ENCODE measurements around the gene SLC22A2. TPM values are rescaled to one million over a fixed set of nuclear protein-coding genes. Genes with fewer than 3 reads are reported as not detected.

SLC22A2 gene
- total RNA-seq, 2 experiments from 2014 or later, result not detected

DNA sequence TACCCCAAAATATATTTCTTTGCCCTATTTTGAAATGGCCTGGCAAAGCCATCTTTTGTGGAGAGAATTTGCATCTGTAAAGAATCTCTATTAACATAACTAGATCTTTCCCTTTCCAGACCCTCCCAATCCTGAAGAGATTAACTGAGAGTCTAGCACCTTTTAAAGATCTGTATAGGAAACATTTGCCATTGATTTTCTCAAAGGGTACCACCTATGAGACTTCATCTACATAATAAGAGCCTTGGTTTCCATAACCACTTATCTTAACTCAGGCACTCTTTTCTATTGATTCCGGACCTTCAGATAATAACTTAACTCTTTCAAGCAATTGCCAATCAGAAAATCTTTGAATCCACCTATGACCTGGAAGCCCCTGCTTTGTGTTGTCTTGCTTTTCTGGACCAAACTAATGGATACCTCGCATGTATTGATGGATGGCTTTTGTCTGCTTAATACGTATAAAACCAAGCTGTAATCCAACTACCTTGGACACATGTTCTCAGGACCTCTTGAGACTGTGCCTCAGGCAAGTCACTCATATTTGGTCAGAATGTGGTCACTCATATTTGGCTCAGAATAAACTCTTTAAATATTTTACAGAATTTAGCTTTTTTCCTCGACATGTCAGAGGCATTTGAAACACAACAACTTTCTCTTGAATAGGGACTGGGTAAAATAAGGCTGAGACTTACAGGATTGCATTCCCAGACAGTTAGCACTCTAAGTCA, 31.4 kb downstream of the SLC22A2 start:
- H3K36me3 Mint-ChIP-seq, result no peaks in the 10 kb centered on the region
- H3K9me3 Mint-ChIP-seq (ENCODE audit: low read depth), result peaks cover 3% of the 10 kb centered on the region
- CTCF ChIA-PET, result no interaction called here
- H3K4me3 Mint-ChIP-seq, result no peak overlapping the region
- H3K27me3 Mint-ChIP-seq, result no peaks in the 10 kb centered on the region
- no peak overlapping the region for H3K27ac Mint-ChIP-seq
- no peak for DNase-seq
- H3K4me1 Mint-ChIP-seq, result no peaks in the 10 kb centered on the region
- no peak for ATAC-seq

DNA sequence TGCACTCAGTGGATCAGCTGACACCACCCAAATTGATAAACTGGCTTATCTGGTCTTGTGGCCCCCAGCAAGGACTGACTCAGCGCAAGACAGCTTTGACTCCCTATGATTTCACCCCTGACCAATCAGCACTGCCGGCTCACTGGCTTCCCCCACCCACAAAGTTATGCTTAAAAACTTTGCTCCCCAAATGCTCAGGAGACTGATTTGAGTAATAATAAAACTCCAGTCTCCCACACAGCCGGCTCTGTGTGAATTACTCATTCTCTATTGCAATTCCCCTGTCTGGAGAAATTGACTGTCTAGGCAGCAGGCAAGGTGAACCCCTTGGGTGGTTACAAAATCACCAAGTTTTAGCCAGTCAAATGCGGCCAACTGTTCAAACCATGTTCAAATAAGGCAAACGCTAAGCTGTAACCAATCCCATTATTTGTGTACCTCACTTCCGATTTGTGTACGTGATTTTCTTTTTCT, 32.5 kb downstream of the SLC22A2 start:
- no peaks in the 10 kb centered on the region for H3K4me1 Mint-ChIP-seq
- no peak overlapping the region for H3K4me3 Mint-ChIP-seq
- no peak overlapping the region for H3K27ac Mint-ChIP-seq
- H3K27me3 Mint-ChIP-seq, result no peaks in the 10 kb centered on the region
- no peak for ATAC-seq
- H3K36me3 Mint-ChIP-seq, result no peaks in the 10 kb centered on the region
- peaks cover 3% of the 10 kb centered on the region for H3K9me3 Mint-ChIP-seq (ENCODE audit: low read depth)
- no peak for DNase-seq
- CTCF ChIA-PET, result no interaction called here

DNA sequence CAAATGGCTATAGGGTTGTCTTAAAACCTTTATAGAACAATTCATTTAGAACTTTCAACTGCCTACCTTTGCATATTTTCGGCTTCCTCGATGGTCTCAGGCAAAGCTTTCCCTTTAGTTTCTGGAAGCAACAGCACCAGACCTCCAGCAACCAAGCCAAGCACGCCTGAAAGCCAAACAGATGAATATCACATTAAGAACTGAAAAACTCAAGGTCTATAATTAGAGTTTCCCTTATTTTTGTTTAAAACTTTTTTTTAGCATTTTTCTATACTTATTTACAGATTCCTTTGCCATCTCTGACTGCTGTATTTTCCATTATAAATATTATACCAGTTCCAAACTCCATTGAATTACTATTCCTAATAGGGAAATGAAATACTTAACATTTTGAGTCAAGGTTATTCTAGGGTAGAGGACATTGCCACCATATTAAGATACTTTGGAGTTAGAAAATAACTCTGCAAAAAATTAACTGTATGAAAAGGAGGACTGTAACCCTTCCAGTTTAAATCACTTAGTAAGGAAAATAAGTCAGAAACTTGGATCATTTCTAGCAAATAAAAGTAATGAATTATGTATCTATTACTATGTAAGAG, 33.9 kb downstream of the SLC22A2 start:
- CTCF ChIA-PET, result no interaction called here
- H3K4me1 Mint-ChIP-seq, result no peaks in the 10 kb centered on the region

DNA sequence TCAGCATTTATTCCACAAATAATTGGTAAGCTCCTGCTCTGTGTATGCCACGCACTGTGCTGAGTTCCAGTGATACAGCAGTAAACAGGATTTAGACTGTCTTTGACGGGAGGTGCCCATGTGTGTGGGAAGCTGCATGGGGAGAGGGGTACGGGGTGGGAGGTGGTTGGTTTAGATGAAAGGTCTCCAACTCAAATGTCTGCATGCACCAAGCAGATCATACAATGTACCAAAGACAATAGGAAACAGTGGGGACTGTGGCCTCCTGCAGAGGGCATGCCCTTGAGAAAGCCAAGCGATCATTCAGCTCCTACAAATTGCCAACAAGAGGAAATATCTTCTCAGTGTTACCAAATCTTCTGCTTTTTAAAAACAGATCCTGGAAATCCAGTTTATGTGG, 36.1 kb downstream of the SLC22A2 start:
- peaks cover 8% of the 10 kb centered on the region for H3K9me3 Mint-ChIP-seq (ENCODE audit: low read depth)
- H3K36me3 Mint-ChIP-seq, result no peaks in the 10 kb centered on the region
- no peak overlapping the region for H3K4me3 Mint-ChIP-seq
- H3K27ac Mint-ChIP-seq, result no peak overlapping the region
- ATAC-seq (no peak), DNase-seq (no peak)
- H3K27me3 Mint-ChIP-seq, result peaks cover 4% of the 10 kb centered on the region
- no peaks in the 10 kb centered on the region for H3K4me1 Mint-ChIP-seq
- CTCF ChIA-PET, result no interaction called here

More for the DNA sequence above, 33.9 kb downstream of the SLC22A2 start:
- H3K27me3 Mint-ChIP-seq, result no peaks in the 10 kb centered on the region
- no peak for ATAC-seq
- H3K9me3 Mint-ChIP-seq (ENCODE audit: low read depth), result peaks cover 3% of the 10 kb centered on the region
- H3K36me3 Mint-ChIP-seq, result no peaks in the 10 kb centered on the region
- DNase-seq, result no peak
- H3K27ac Mint-ChIP-seq, result no peak overlapping the region
- no peak overlapping the region for H3K4me3 Mint-ChIP-seq

DNA sequence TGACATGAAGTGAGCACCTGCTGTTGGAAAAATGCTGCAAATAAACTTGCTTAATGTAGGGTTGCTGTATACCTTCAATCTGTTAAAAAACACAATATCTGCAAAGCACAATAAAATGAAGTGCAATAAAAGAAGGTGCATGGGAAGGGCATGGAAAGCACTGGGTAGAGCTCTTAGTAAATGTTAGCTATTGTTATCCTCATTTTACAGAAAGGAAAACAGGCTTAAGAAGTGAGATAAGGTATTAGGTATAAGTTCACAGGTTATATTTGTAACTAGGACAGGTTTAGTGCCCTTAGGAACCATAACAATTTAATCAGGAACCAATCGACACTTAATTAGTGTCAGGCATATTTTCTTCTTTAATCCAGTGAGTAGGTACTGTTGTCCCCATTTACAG, 36.7 kb downstream of the SLC22A2 start:
- H3K4me1 Mint-ChIP-seq, result no peaks in the 10 kb centered on the region
- H3K27ac Mint-ChIP-seq, result no peak overlapping the region
- ATAC-seq, result no peak
- peaks cover 8% of the 10 kb centered on the region for H3K9me3 Mint-ChIP-seq (ENCODE audit: low read depth)
- CTCF ChIA-PET, result interaction anchor here (1.1 kb wide), 1 partner anchor 212 kb away, joined by 3 read pairs; no protein-coding TSS in a partner anchor
- DNase-seq, result no peak
- peaks cover 4% of the 10 kb centered on the region for H3K27me3 Mint-ChIP-seq
- no peaks in the 10 kb centered on the region for H3K36me3 Mint-ChIP-seq
- H3K4me3 Mint-ChIP-seq, result no peak overlapping the region

DNA sequence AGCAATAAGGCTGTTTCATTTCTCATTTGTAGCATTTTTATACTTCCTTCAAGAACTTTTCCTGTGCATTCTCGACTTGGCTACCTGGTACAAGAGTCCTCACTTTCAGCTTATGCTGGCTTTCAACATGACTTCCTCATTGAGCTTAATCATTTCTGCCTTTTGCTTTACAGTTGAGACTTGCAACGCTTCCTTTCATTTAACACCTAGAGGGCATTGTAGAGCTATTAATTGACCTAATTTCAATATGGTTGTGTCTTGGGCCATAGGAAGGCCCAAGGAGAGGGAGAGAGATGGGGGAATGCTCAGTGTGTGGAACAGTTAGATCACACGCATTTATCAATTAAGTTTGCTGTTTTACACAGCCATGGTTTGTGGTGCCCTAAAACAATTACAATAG, 37.2 kb downstream of the SLC22A2 start:
- DNase-seq, result no peak
- ATAC-seq, result no peak
- H3K27ac Mint-ChIP-seq, result no peak overlapping the region
- H3K36me3 Mint-ChIP-seq, result no peaks in the 10 kb centered on the region
- no peak overlapping the region for H3K4me3 Mint-ChIP-seq
- H3K9me3 Mint-ChIP-seq (ENCODE audit: low read depth), result peaks cover 8% of the 10 kb centered on the region
- peaks cover 4% of the 10 kb centered on the region for H3K27me3 Mint-ChIP-seq
- CTCF ChIA-PET, result interaction anchor here (1.1 kb wide), 1 partner anchor 213 kb away, joined by 3 read pairs; no protein-coding TSS in a partner anchor
- H3K4me1 Mint-ChIP-seq, result no peaks in the 10 kb centered on the region

DNA sequence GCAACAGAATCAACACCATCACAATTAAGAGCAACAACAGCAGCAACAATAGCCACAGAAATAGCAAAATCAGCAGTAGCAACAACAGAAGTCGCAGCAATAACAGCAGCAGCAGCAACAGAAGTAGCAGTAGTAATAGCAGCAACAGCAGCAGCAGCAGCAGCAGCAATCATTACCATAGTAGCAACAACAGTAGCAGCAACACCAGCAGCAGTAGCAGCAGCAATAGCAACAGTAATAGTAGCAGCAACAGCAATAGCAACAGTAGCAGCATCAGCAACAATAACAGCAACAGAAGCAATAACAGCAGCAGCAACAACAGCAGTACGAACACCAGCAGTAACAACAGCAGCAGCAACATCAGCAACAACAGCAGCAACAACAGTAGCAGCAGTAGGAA, 39.8 kb downstream of the SLC22A2 start:
- ATAC-seq (no peak), DNase-seq (no peak)
- Mint-ChIP-seq H3K9me3 (ENCODE audit: low read depth) (peaks cover 14% of the 10 kb centered on the region), H3K27me3 (peaks cover 10% of the 10 kb centered on the region), H3K4me3 (no peak overlapping the region), H3K27ac (no peak overlapping the region), H3K4me1 (no peaks in the 10 kb centered on the region), H3K36me3 (no peaks in the 10 kb centered on the region)
- CTCF ChIA-PET, result no interaction called here

DNA sequence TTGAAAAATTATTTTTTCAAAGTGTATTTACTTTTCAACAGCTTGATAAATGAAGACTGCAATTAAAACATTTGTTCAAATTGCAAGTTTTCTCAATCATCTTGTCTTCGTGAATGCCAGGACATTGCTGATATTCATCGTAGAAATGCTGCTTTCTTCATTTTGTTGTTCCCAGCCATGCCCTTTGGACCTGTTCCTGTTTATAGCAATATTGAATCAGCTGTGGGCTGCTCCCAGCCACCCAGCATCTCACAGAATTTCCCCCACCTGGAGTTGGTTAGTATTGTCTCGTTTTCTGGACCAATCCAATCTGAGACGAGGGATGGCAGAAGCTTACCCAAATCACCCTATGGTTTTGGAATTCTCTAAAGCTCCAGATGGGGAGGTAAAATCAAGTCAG, 40.8 kb downstream of the SLC22A2 start:
- H3K27me3 Mint-ChIP-seq, result peaks cover 12% of the 10 kb centered on the region

DNA sequence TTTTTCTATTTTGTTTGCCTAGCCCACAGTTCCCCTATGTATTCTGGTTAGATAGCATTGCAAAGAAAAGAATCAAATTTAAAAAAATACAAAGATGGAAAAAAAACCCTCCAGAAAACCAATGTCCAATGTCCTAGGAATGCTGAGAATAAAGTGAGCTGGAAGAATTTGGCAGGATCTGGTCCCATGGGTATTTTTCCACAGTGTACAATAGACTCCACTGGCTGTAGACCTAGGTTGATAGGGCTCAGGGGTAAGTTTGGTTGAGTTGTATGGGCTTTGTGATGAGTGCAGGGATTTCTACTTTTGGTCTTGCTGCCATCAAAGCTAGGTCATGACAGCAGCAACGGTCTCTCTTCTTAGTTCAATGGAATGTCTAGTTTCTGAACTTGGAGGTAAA, 41.5 kb downstream of the SLC22A2 start:
- peaks cover 17% of the 10 kb centered on the region for H3K9me3 Mint-ChIP-seq (ENCODE audit: low read depth)
- CTCF ChIA-PET, result no interaction called here
- H3K27me3 Mint-ChIP-seq, result peaks cover 12% of the 10 kb centered on the region
- ATAC-seq (no peak), DNase-seq (no peak)
- H3K27ac Mint-ChIP-seq, result no peak overlapping the region
- H3K4me1 Mint-ChIP-seq, result no peaks in the 10 kb centered on the region
- no peak overlapping the region for H3K4me3 Mint-ChIP-seq
- no peaks in the 10 kb centered on the region for H3K36me3 Mint-ChIP-seq

More for the DNA sequence above, 40.8 kb downstream of the SLC22A2 start:
- Mint-ChIP-seq H3K4me1 (no peaks in the 10 kb centered on the region), H3K27ac (no peak overlapping the region), H3K4me3 (no peak overlapping the region), H3K9me3 (ENCODE audit: low read depth) (peaks cover 17% of the 10 kb centered on the region), H3K36me3 (no peaks in the 10 kb centered on the region)
- no peak for DNase-seq
- CTCF ChIA-PET, result no interaction called here
- ATAC-seq, result no peak

DNA sequence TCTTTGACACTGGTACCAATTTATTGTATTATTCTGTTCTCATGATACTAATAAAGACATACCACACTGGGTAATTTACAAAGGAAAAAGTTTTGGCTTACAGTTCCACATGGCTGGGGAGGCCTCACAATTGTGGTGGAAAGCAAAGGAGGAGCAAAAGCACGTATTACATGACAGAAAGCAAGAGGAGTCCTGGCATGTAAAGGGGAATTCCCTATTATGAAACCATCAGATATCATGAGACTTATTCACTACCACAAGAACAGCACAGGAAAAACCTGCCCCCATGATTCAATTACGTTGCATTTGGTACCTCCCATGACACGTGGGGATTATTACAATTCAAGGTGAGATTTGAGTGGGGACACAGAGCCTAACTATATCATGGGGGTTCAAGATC, 43.4 kb downstream of the SLC22A2 start:
- CTCF ChIA-PET, result no interaction called here
- no peak for ATAC-seq
- Mint-ChIP-seq H3K9me3 (ENCODE audit: low read depth) (peaks cover 17% of the 10 kb centered on the region), H3K27ac (no peak overlapping the region), H3K36me3 (no peaks in the 10 kb centered on the region), H3K4me1 (no peaks in the 10 kb centered on the region), H3K4me3 (no peak overlapping the region), H3K27me3 (peaks cover 15% of the 10 kb centered on the region)
- no peak for DNase-seq

DNA sequence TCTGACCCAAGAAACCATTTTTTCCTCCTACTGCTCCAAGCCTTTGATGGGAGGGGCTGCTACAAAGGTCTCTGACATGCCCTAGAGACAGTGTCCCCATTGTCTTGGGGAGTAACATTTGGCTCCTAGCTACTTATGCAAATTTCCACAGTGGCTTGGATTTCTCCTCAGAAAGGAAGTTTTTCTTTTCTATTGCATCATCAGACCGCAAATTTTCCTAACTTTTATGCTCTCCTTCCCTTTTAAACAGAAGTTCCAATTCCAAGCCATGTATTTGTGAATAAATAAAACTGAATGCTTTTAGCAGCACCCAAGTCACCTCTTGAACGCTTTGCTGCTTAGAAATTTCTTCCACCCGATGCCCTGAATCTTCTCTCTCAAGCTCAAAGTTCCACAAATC, 51.0 kb downstream of the SLC22A2 start:
- H3K4me1 Mint-ChIP-seq, result no peaks in the 10 kb centered on the region

DNA sequence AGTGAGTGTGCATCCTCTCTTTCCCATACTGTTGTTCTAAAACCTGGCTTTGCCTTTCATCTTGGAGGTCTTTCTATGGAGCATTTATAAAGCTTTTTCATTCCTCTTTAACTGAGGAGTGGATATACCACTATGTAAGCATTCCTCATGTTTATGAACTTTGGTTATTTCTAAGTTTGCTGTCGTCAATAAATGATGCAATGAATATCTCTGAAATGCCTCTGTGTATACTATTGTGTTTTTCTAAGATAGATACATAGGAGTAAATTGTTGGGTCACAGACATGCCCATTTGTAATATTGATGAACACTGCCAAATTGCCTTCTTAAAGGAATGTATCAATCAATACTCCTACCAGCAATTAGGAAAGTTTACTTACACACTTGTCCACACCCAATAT, 53.9 kb downstream of the SLC22A2 start:
- Mint-ChIP-seq H3K27me3 (no peaks in the 10 kb centered on the region), H3K4me3 (no peak overlapping the region)

More for the DNA sequence above, 51.0 kb downstream of the SLC22A2 start:
- Mint-ChIP-seq H3K4me3 (no peak overlapping the region), H3K36me3 (no peaks in the 10 kb centered on the region), H3K9me3 (ENCODE audit: low read depth) (no peaks in the 10 kb centered on the region), H3K27ac (no peak overlapping the region), H3K27me3 (peaks cover 3% of the 10 kb centered on the region)
- CTCF ChIA-PET, result no interaction called here
- DNase-seq (no peak), ATAC-seq (no peak)

DNA sequence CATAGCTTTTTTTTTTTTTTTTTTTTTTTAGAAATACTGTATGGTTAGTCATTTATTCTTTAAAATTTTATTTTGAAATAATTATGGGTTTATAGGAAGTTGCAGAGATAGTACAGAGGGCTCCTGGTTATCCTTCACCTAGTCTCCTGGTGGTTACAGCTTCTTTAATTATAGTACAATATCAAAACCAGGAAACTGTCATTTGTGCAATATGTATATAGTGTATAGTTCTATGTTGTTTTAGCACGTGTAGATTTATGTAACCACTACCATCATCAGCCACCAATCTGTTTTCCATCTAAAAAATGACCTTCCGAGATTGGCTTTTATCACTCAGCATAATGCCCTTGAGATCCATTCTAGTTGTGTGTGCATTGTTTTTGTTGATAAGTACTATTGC, 54.7 kb downstream of the SLC22A2 start:
- DNase-seq (no peak), ATAC-seq (no peak)
- Mint-ChIP-seq H3K36me3 (no peaks in the 10 kb centered on the region), H3K4me3 (no peak overlapping the region), H3K27ac (no peak overlapping the region), H3K9me3 (ENCODE audit: low read depth) (no peaks in the 10 kb centered on the region), H3K4me1 (no peaks in the 10 kb centered on the region), H3K27me3 (no peaks in the 10 kb centered on the region)
- CTCF ChIA-PET, result no interaction called here

More for the DNA sequence above, 53.9 kb downstream of the SLC22A2 start:
- H3K27ac Mint-ChIP-seq, result no peak overlapping the region
- no peaks in the 10 kb centered on the region for H3K4me1 Mint-ChIP-seq
- no peaks in the 10 kb centered on the region for H3K36me3 Mint-ChIP-seq
- ATAC-seq, result no peak
- CTCF ChIA-PET, result no interaction called here
- H3K9me3 Mint-ChIP-seq (ENCODE audit: low read depth), result no peaks in the 10 kb centered on the region
- DNase-seq, result no peak

DNA sequence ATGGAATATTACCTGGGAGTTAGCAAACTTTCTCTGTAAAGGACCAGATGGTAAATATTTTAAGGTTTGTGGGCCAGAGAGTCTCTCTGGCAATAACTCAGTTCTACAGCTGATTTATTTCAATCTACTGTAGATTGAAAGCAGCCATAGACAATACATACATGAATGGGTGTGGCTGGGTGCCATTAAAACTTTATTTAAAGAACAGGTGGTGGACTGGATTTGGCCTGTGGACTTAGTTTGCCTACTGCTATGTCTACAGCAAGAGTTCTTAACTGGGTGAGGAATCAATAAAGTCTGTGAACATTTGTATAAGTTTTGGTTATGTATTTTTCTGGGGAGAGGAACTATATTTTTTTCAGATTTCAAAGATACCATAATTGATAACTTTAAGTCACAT, 55.1 kb downstream of the SLC22A2 start:
- Mint-ChIP-seq H3K4me3 (no peak overlapping the region), H3K36me3 (no peaks in the 10 kb centered on the region), H3K27ac (no peak overlapping the region), H3K4me1 (no peaks in the 10 kb centered on the region), H3K27me3 (no peaks in the 10 kb centered on the region), H3K9me3 (ENCODE audit: low read depth) (no peaks in the 10 kb centered on the region)
- CTCF ChIA-PET, result no interaction called here
- no peak for DNase-seq
- ATAC-seq, result no peak

Data from activated CD8-positive, alpha-beta memory T cell treated with anti-CD3 and anti-CD28 coated beads, Interleukin-2, amount 10 ng/mL, durations not matched to agents 7 days and 5 days (primary cell).